Ishikawa (cell line): ENCODE measurements around the gene MNX1.
A peak's percentile ranks its signal among the peaks of the same experiment; 100 is the strongest.

ENCODE experiments used
- CEBPB ChIP-seq: IDR thresholded peaks from 2 replicates; pipeline ENCODE4 v1.6.1; 2012
- CREB1 ChIP-seq: IDR thresholded peaks from 2 replicates; pipeline ENCODE4 v1.6.1; 2012; ENCODE audit warnings: low read depth
- EGR1 ChIP-seq: IDR thresholded peaks from 2 replicates; pipeline ENCODE4 v1.6.1; 2012
- EP300 ChIP-seq: IDR thresholded peaks from 2 replicates; pipeline ENCODE4 v1.6.1; 2012; ENCODE audit warnings: borderline replicate concordance
- FOXM1 ChIP-seq: IDR thresholded peaks from 2 replicates; pipeline ENCODE4 v1.6.1; 2012; ENCODE audit warnings: low read depth, borderline replicate concordance
- MAX ChIP-seq: IDR thresholded peaks from 2 replicates; pipeline ENCODE4 v1.6.1; 2012
- NFIC ChIP-seq: IDR thresholded peaks from 2 replicates; pipeline ENCODE4 v1.6.1; 2012
- RAD21 ChIP-seq: IDR thresholded peaks from 2 replicates; pipeline ENCODE4 v1.6.1; 2012; ENCODE audit warnings: low read depth
- REST ChIP-seq: IDR thresholded peaks from 2 replicates; pipeline ENCODE4 v1.6.1; 2012; ENCODE audit warnings: low read depth, mild to moderate bottlenecking
- TAF1 ChIP-seq: IDR thresholded peaks from 2 replicates; pipeline ENCODE4 v1.6.1; 2012; ENCODE audit warnings: low read depth, mild to moderate bottlenecking
- TCF12 ChIP-seq: IDR thresholded peaks from 2 replicates; pipeline ENCODE4 v1.6.1; 2012; ENCODE audit warnings: low read depth
- TEAD4 ChIP-seq: IDR thresholded peaks from 2 replicates; pipeline ENCODE4 v1.6.1; 2012
- USF1 ChIP-seq: IDR thresholded peaks from 2 replicates; pipeline ENCODE4 v1.6.1; 2012
- YY1 ChIP-seq: IDR thresholded peaks from 2 replicates; pipeline ENCODE4 v1.6.1; 2012; ENCODE audit warnings: low read depth
- ZBTB7A ChIP-seq: IDR thresholded peaks from 2 replicates; pipeline ENCODE4 v1.6.1; 2012; ENCODE audit warnings: low read depth

The MNX1 gene

DNA sequence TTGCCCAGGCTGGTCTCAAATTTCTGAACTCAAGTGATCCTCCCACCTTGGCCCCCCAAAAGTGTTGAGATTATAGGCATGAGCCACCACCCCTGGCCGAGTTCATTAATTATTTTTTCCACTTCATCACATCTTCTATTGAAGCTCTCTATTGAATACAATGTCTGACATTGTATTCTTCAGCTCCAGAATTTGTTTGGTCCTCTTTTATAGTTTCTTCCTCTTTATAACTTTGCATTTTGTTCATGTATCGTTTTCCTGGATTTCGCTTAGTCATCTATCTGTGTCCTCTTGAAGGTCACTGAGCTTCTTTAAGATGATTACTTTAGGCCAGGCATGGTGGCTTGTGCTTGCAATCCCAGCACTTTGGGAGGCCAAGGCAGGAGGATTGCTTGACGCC, 30.8 kb downstream of the MNX1 start:
- TF ChIP-seq TAF1, result no peak
- no peak for TF ChIP-seq ZBTB7A

DNA sequence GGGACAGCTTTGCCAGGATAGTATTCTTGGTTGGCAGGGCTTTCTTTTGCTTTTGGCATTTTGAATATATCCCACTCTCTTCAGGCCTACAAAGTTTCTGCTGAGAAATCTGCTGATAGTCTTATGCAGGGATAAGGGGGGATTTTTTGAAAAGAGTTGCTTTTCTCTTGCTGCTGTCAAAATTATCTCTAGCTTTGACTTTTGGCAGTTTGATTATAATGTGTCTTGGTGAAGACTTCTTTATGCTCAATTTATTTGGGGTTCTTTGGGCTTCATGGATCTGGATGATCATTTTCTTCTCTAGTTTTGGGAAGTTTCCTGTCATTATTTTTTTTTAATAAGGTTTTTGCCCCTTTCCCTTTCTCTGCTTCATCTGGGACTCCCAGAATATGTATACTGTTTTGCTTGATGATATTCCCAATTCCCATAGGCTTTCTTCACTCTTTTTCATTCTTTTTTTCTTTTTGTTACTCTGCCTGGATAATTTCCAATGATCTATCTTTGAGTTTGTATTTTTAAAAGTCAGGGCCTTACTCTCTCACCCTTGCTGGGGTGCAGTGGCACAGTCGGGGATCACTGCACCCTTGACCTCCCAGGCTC, 31.4 kb downstream of the MNX1 start:
- TF ChIP-seq USF1 (no peak), TEAD4 (no peak)

DNA sequence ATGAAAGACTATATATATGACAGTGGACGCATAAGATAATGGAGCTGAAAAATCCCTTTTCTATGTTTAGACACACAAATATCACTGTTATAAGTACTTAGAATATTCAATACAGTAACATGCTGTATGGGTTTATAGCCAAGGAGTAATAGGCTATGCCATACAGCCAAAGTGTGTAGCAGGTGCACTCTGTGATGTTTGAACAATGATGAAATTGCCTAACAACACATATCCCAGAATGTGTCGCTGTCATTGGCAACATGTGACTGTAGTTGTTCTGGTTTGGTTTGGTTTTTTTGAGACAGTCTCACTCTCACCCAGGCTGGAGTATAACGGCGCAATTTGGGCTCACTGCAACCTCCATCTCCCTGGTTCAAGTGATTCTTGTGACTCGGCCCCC, 34.8 kb downstream of the MNX1 start:
- TF ChIP-seq EGR1, result no peak
- TF ChIP-seq FOXM1, result no peak
- TF ChIP-seq NFIC, result no peak
- TF ChIP-seq REST, result no peak
- no peak for TF ChIP-seq YY1
- TF ChIP-seq CEBPB, result no peak
- no peak for TF ChIP-seq USF1
- no peak for TF ChIP-seq ZBTB7A
- no peak for TF ChIP-seq EP300
- TF ChIP-seq TCF12, result no peak
- TF ChIP-seq TEAD4, result no peak
- no peak for TF ChIP-seq RAD21
- TF ChIP-seq CREB1, result no peak

DNA sequence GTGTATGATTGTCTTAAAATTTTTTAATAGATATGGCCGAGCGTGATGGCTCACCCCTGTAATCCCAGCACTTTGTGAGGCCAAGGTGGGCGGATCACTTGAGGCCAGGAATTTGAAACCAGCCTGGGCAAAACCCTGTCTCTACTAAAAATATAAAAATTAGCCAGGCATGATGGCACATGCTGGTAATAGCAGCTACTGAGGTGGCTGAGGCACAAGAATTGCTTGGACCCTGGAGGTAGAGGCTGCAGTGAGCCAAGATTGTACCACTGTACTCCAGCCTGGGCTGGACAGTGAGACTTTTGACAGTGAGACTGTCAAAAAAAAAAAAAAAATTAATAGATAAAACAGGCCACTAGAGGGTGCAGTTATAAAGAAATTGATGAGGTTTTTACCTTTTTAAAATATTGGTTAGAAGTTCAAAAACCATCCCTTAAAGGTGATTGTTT, 40.5 kb downstream of the MNX1 start:
- TF ChIP-seq YY1, result no peak
- peak; percentile 31 for TF ChIP-seq RAD21

- no peak for TF ChIP-seq ZBTB7A
- TF ChIP-seq MAX, result no peak
- TF ChIP-seq YY1, result no peak
- no peak for TF ChIP-seq TEAD4
- TF ChIP-seq EP300, result no peak
- TF ChIP-seq USF1, result no peak
- no peak for TF ChIP-seq TAF1
- no peak for TF ChIP-seq TCF12
- no peak for TF ChIP-seq CREB1
- TF ChIP-seq RAD21, result no peak
- TF ChIP-seq FOXM1, result no peak
Observed at GRCh38 chr7:156968183-156968582, 42.3 kb downstream of the MNX1 start.

GRCh38 chr7:156966387-156966786, 44.1 kb downstream of the MNX1 start:
- no peak for TF ChIP-seq RAD21
- TF ChIP-seq ZBTB7A, result no peak
- no peak for TF ChIP-seq MAX
- TF ChIP-seq EP300, result no peak
- TF ChIP-seq YY1, result no peak
- no peak for TF ChIP-seq TEAD4
- no peak for TF ChIP-seq FOXM1
- no peak for TF ChIP-seq CEBPB
- TF ChIP-seq TCF12, result no peak
- TF ChIP-seq REST, result no peak
- TF ChIP-seq EGR1, result no peak
- no peak for TF ChIP-seq USF1
- TF ChIP-seq NFIC, result no peak
- TF ChIP-seq TAF1, result no peak
- no peak for TF ChIP-seq CREB1
